Peyer's patch (tissue), 4 donors: ENCODE measurements around the gene KASH5. TPM values are rescaled to one million over a fixed set of nuclear protein-coding genes. Genes with fewer than 3 reads are reported as not detected.
"Not testable (repeated sequence)": the region's sequence is repeated elsewhere in the genome, so short reads cannot be mapped to it uniquely, and the experiment has no call there.

ENCODE experiments used
- DNase-seq, 3 donors: peaks; one replicate each; pipeline ENCODE4 v3.0.0-alpha.2; 2017 to 2019
- H3K27ac ChIP-seq, 4 donors: fragments of 200-600 bp; sonication (generic); one replicate each; pipeline ENCODE4 v1.5.1; 2016 to 2019
- H3K27me3 ChIP-seq, 2 donors: fragments of 200-600 bp; sonication (generic); one replicate each; pipeline ENCODE4 v1.5.1; 2019
- H3K36me3 ChIP-seq, 3 donors: fragments of 200-600 bp; sonication (generic); one replicate each; pipeline ENCODE4 v1.5.1; 2016 to 2019
- H3K4me1 ChIP-seq, 4 donors: fragments of 200-600 bp; sonication (generic); one replicate each; pipeline ENCODE4 v1.5.1; 2016 to 2019
- H3K4me3 ChIP-seq, 4 donors: fragments of 200-600 bp; sonication (generic); 1 replicate in 3 of 4; 2 replicates in 1 of 4; pipeline ENCODE4 v1.5.1; 2016 to 2019; ENCODE audit warnings: mild to moderate bottlenecking in 1 of 4
- H3K9me3 ChIP-seq, 4 donors: fragments of 200-600 bp; sonication (generic); one replicate each; pipeline ENCODE4 v1.5.1; 2016 to 2019; ENCODE audit warnings: mild to moderate bottlenecking in 1 of 4
- CTCF ChIP-seq, 6 experiments: fragments of 450-650 bp in 4 of 6; fragments of 200-600 bp in 2 of 6; sonication (generic) in 1 of 6; IDR thresholded peaks; one replicate each; pipeline ENCODE4 v1.5.1; 2017 to 2019; ENCODE audit warnings: antibody characterized with exemption in 6 of 6, mild to moderate bottlenecking in 3 of 6, moderate library complexity in 1 of 6
- POLR2A ChIP-seq, 2 donors: fragments of 450-650 bp; IDR thresholded peaks; one replicate each; pipeline ENCODE4 v1.5.1; 2017; ENCODE audit warnings: antibody characterized with exemption in 2 of 2, mild to moderate bottlenecking in 2 of 2, moderate library complexity in 2 of 2
- total RNA-seq, 4 donors: library from RNA; depleted of rRNA; stranded (reverse); fragments of >200 nt; gene quantifications; one replicate each; pipeline ENCODE4 v1.1.0, GENCODE V29; 2016

The KASH5 gene
- total RNA-seq, 4 donors from 2014 or later: not detected

- H3K36me3 ChIP-seq: peaks cover 0 to 45% (median 0%) of the 10 kb centered on the region in 3 donors
- no peak overlapping the region for H3K27ac ChIP-seq
- no peak overlapping the region for H3K4me3 ChIP-seq
- H3K4me1 ChIP-seq: peaks cover 2 to 25% (median 5%) of the 10 kb centered on the region in 4 donors
- no peaks in the 10 kb centered on the region for H3K9me3 ChIP-seq
- TF ChIP-seq CTCF (IDR thresholded peaks at IDR 0.05): no peak
- no peak for TF ChIP-seq POLR2A (IDR thresholded peaks at IDR 0.05)
- no peak for DNase-seq
- no peaks in the 10 kb centered on the region for H3K27me3 ChIP-seq
Measured at GRCh38 chr19:49459388-49459787, 71.3 kb downstream of the KASH5 start.

- H3K36me3 ChIP-seq: peaks cover 0 to 63% (median 0%) of the 10 kb centered on the region in 3 donors
- H3K9me3 ChIP-seq, H3K4me3 ChIP-seq, H3K27me3 ChIP-seq, H3K27ac ChIP-seq, DNase-seq: not testable (repeated sequence)
- peaks cover 0 to 16% (median 2%) of the 10 kb centered on the region in 4 donors for H3K4me1 ChIP-seq
Measured at GRCh38 chr19:49461130-49461529, 73.1 kb downstream of the KASH5 start.

- Histone ChIP-seq H3K4me3 (no peak overlapping the region), H3K4me1 (peaks cover 0 to 15% (median 2%) of the 10 kb centered on the region in 4 donors), H3K36me3 (peaks cover 0 to 68% (median 0%) of the 10 kb centered on the region in 3 donors), H3K27me3 (no peaks in the 10 kb centered on the region), H3K9me3 (no peaks in the 10 kb centered on the region), H3K27ac (no peak overlapping the region)
- peak in 1 of 3 donors; percentile 39 for DNase-seq
- no peak for TF ChIP-seq POLR2A (IDR thresholded peaks at IDR 0.05)
- no peak for TF ChIP-seq CTCF (IDR thresholded peaks at IDR 0.05)
Measured at GRCh38 chr19:49461656-49462055, 73.6 kb downstream of the KASH5 start.

GRCh38 chr19:49462492-49462891 lies 74.4 kb downstream of the KASH5 start:
- TF ChIP-seq CTCF (IDR thresholded peaks at IDR 0.05): no peak
- TF ChIP-seq POLR2A (IDR thresholded peaks at IDR 0.05): no peak
- no peaks in the 10 kb centered on the region for H3K9me3 ChIP-seq
- H3K4me1 ChIP-seq: peaks cover 0 to 9% (median 2%) of the 10 kb centered on the region in 4 donors
- H3K4me3 ChIP-seq: no peak overlapping the region
- peaks cover 0 to 76% (median 0%) of the 10 kb centered on the region in 3 donors for H3K36me3 ChIP-seq
- H3K27ac ChIP-seq: no peak overlapping the region
- no peaks in the 10 kb centered on the region for H3K27me3 ChIP-seq
- no peak for DNase-seq

- TF ChIP-seq CTCF (IDR thresholded peaks at IDR 0.05) (no peak), POLR2A (IDR thresholded peaks at IDR 0.05) (no peak)
- Histone ChIP-seq H3K36me3 (peaks cover 0 to 77% (median 0%) of the 10 kb centered on the region in 3 donors), H3K27ac (no peak overlapping the region), H3K27me3 (no peaks in the 10 kb centered on the region), H3K4me1 (peaks cover 0 to 8% (median 6%) of the 10 kb centered on the region in 4 donors), H3K4me3 (no peak overlapping the region), H3K9me3 (no peaks in the 10 kb centered on the region)
- peak in 1 of 3 donors; percentile 46 for DNase-seq
Measured at GRCh38 chr19:49463960-49464740, 76.1 kb downstream of the KASH5 start.

GRCh38 chr19:49465371-49465770 lies 77.3 kb downstream of the KASH5 start:
- H3K27ac ChIP-seq: no peak overlapping the region
- DNase-seq: no peak
- no peak overlapping the region for H3K4me3 ChIP-seq
- peaks cover 0 to 65% (median 0%) of the 10 kb centered on the region in 3 donors for H3K36me3 ChIP-seq
- H3K9me3 ChIP-seq: no peaks in the 10 kb centered on the region
- H3K4me1 ChIP-seq: peaks cover 0 to 19% (median 17%) of the 10 kb centered on the region in 4 donors
- no peaks in the 10 kb centered on the region for H3K27me3 ChIP-seq
- TF ChIP-seq CTCF (IDR thresholded peaks at IDR 0.05): no peak
- no peak for TF ChIP-seq POLR2A (IDR thresholded peaks at IDR 0.05)
